HEK293 (cell line): ENCODE data around the gene MCFD2.

Experiments
- CTCF ChIA-PET: fragments of 350-600 bp; formaldehyde crosslinking; extraction: SDS; loops from one replicate; lab custom pipeline; 2021; ENCODE audit warnings: antibody characterized with exemption; lab: Yijun Ruan, JAX
- POLR2A ChIA-PET: fragments of 300-600 bp; formaldehyde crosslinking; extraction: SDS; loops from one replicate; lab custom pipeline; 2020; ENCODE audit warnings: antibody characterized with exemption, inconsistent platforms; lab: Yijun Ruan, JAX
- H3K27ac ChIP-seq: fragments of 200-500 bp; sonication (Bioruptor generic); 2 replicates; pipeline ENCODE4 v1.5.1; 2014; ENCODE audit warnings: low read depth, low read length, control low read depth, inconsistent platforms; ENCODE audit errors: extremely low read depth
- H3K36me3 ChIP-seq, 2 experiments: fragments of 200-500 bp in 1 of 2; sonication (Bioruptor generic) in 1 of 2; 1 replicate in 1 of 2; 2 replicates in 1 of 2; pipeline ENCODE4 v1.5.1; 2014 to 2017; ENCODE audit warnings: inconsistent platforms in 2 of 2, low read length in 2 of 2; ENCODE audit not compliant: control insufficient read depth in 2 of 2, insufficient read depth in 1 of 2
- H3K4me1 ChIP-seq: fragments of 200-500 bp; sonication (Bioruptor generic); 2 replicates; pipeline ENCODE4 v1.5.1; 2014; ENCODE audit warnings: mild to moderate bottlenecking, low read length, inconsistent platforms; ENCODE audit not compliant: control insufficient read depth, insufficient read depth
- H3K4me3 ChIP-seq: 2 replicates; pipeline ENCODE4 v1.5.1; 2011; ENCODE audit warnings: low read depth, mild to moderate bottlenecking, control low read depth, low read length, moderate library complexity
- H3K9me3 ChIP-seq: fragments of 200-500 bp; sonication (Bioruptor generic); 2 replicates; pipeline ENCODE4 v1.5.1; 2014; ENCODE audit warnings: low read depth, low read length, inconsistent platforms; ENCODE audit not compliant: control insufficient read depth, insufficient read depth
- GLIS2 ChIP-seq: fragments of 450-650 bp; formaldehyde crosslinking; IDR thresholded peaks from 2 replicates; pipeline ENCODE4 v1.5.1; 2016; ENCODE audit warnings: missing biosample characterization, missing genetic modification characterization
- IKZF3 ChIP-seq: fragments of 450-650 bp; IDR thresholded peaks from 2 replicates; pipeline ENCODE4 v1.5.0; 2018; ENCODE audit warnings: missing biosample characterization, mild to moderate bottlenecking, missing genetic modification characterization, moderate library complexity
- KLF1 ChIP-seq: fragments of 450-650 bp; formaldehyde crosslinking; IDR thresholded peaks from 2 replicates; pipeline ENCODE4 v1.5.1; 2016; ENCODE audit warnings: missing biosample characterization, missing genetic modification characterization
- KLF16 ChIP-seq: fragments of 450-650 bp; formaldehyde crosslinking; IDR thresholded peaks from 2 replicates; pipeline ENCODE4 v1.5.1; 2017; ENCODE audit warnings: missing biosample characterization, missing genetic modification characterization
- KLF9 ChIP-seq: fragments of 450-650 bp; formaldehyde crosslinking; IDR thresholded peaks from 2 replicates; pipeline ENCODE4 v1.5.1; 2016; ENCODE audit warnings: missing biosample characterization, missing genetic modification characterization, low read depth
- YY2 ChIP-seq: fragments of 450-650 bp; formaldehyde crosslinking; IDR thresholded peaks from 2 replicates; pipeline ENCODE4 v1.5.1; 2016; ENCODE audit warnings: missing biosample characterization, missing genetic modification characterization
- ZBTB48 ChIP-seq: fragments of 450-650 bp; formaldehyde crosslinking; IDR thresholded peaks from 2 replicates; pipeline ENCODE4 v1.5.1; 2016; ENCODE audit warnings: missing biosample characterization, missing genetic modification characterization
- ZNF266 ChIP-seq: fragments of 450-650 bp; formaldehyde crosslinking; IDR thresholded peaks from 2 replicates; pipeline ENCODE4 v1.5.1; 2016; ENCODE audit warnings: missing biosample characterization, missing genetic modification characterization, low read depth
- ZNF423 ChIP-seq: fragments of 450-650 bp; formaldehyde crosslinking; IDR thresholded peaks from 2 replicates; pipeline ENCODE4 v1.5.1; 2016; ENCODE audit warnings: missing biosample characterization, missing genetic modification characterization
- ZNF530 ChIP-seq: fragments of 450-650 bp; formaldehyde crosslinking; IDR thresholded peaks from 2 replicates; pipeline ENCODE4 v1.5.1; 2016; ENCODE audit warnings: low read depth, missing biosample characterization, missing genetic modification characterization
- ZNF555 ChIP-seq: fragments of 450-650 bp; formaldehyde crosslinking; conservative IDR thresholded peaks from 2 replicates; pipeline ENCODE4 v1.5.1; 2017; ENCODE audit warnings: missing biosample characterization, mild to moderate bottlenecking, missing genetic modification characterization, inconsistent platforms
- ZNF560 ChIP-seq: fragments of 450-650 bp; formaldehyde crosslinking; IDR thresholded peaks from 2 replicates; pipeline ENCODE4 v1.5.1; 2017; ENCODE audit warnings: missing biosample characterization, missing genetic modification characterization, borderline replicate concordance
- ZNF596 ChIP-seq: fragments of 450-650 bp; IDR thresholded peaks from 2 replicates; pipeline ENCODE4 v1.5.0; 2018; ENCODE audit warnings: missing biosample characterization, mild to moderate bottlenecking, missing genetic modification characterization, moderate library complexity
- ZNF660 ChIP-seq: fragments of 450-650 bp; IDR thresholded peaks from 2 replicates; pipeline ENCODE4 v1.5.1; 2018; ENCODE audit warnings: missing biosample characterization, mild to moderate bottlenecking, missing genetic modification characterization
- ZNF76 ChIP-seq: fragments of 450-650 bp; formaldehyde crosslinking; IDR thresholded peaks from 2 replicates; pipeline ENCODE4; 2016; ENCODE audit warnings: low read depth, missing biosample characterization, missing genetic modification characterization, borderline replicate concordance
- ZNF777 ChIP-seq: fragments of 450-650 bp; formaldehyde crosslinking; IDR thresholded peaks from 2 replicates; pipeline ENCODE4 v1.5.1; 2017; ENCODE audit warnings: missing biosample characterization, missing genetic modification characterization, borderline replicate concordance
- ZXDB ChIP-seq: fragments of 450-650 bp; formaldehyde crosslinking; IDR thresholded peaks from 2 replicates; pipeline ENCODE4 v1.5.1; 2016; ENCODE audit warnings: missing biosample characterization, missing genetic modification characterization
- TF ChIP-seq, protein P1 (sequence below): fragments of 450-650 bp; formaldehyde crosslinking; IDR thresholded peaks from 2 replicates; pipeline ENCODE4 v1.5.1; 2016; ENCODE audit warnings: missing biosample characterization, missing genetic modification characterization
- TF ChIP-seq, protein P2 (sequence below): fragments of 450-650 bp; formaldehyde crosslinking; IDR thresholded peaks from 2 replicates; pipeline ENCODE4 v1.5.1; 2016; ENCODE audit warnings: missing biosample characterization, missing genetic modification characterization, low read depth
- TF ChIP-seq, protein P3 (sequence below): fragments of 450-650 bp; formaldehyde crosslinking; IDR thresholded peaks from 2 replicates; pipeline ENCODE4 v1.5.1; 2016; ENCODE audit warnings: missing biosample characterization, missing genetic modification characterization

MCFD2 gene

DNA sequence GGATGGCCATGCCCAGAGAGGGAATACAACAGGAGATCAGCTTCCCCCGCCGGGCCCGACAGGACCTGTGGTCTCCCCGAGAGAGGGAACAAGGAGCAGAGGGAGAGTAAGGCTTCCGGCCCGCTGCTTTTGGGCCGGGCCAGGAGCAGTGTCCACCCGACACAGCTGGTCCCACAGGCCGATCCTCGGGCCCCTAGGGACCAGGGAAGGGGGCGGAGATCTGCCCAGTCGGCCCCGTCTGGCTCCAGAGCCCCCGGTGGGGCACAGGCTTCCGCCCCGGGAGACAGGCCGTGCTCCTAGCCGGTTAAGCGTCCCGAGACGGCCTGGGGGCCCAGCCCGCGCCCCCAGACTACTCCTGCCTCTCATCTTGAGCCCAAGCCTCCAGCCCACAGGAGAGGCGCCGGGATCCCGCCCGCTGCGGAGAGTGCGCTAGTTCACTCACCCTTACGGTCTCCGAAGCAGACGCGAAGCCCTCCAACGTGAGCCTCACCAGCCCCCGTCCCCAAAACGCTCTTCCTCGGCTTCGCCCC, at the start of gene MCFD2:
Gene MCFD2 (minus strand): TSS at position 526 of the 530 bp plus-strand sequence. CDS start 6,635 bp downstream, outside the sequence.
- no peak for TF ChIP-seq ZNF560 (tag by site-specific recombination)
- TF ChIP-seq KLF16: peak; percentile 16; the same call in 1 of the 2 replicates
- no peak for TF ChIP-seq IKZF3 (tag by site-specific recombination)
- no peak for TF ChIP-seq ZNF596
- no peak for TF ChIP-seq ZNF76 (tag by site-specific recombination)
- 0 out of 2 replicates have a peak, but pooled peaks have one; percentile 23 for TF ChIP-seq ZNF423 (tag by site-specific recombination)
- TF ChIP-seq, protein P1, sequence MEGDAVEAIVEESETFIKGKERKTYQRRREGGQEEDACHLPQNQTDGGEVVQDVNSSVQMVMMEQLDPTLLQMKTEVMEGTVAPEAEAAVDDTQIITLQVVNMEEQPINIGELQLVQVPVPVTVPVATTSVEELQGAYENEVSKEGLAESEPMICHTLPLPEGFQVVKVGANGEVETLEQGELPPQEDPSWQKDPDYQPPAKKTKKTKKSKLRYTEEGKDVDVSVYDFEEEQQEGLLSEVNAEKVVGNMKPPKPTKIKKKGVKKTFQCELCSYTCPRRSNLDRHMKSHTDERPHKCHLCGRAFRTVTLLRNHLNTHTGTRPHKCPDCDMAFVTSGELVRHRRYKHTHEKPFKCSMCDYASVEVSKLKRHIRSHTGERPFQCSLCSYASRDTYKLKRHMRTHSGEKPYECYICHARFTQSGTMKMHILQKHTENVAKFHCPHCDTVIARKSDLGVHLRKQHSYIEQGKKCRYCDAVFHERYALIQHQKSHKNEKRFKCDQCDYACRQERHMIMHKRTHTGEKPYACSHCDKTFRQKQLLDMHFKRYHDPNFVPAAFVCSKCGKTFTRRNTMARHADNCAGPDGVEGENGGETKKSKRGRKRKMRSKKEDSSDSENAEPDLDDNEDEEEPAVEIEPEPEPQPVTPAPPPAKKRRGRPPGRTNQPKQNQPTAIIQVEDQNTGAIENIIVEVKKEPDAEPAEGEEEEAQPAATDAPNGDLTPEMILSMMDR (tag by site-specific recombination): peak; percentile 8; the same call in 1 of the 2 replicates
- no peak for TF ChIP-seq ZXDB
- no peak for TF ChIP-seq ZNF530
- TF ChIP-seq KLF9: 0 out of 2 replicates have a peak, but pooled peaks have one; percentile 44
- TF ChIP-seq GLIS2: peak; percentile 58
- peak; percentile 71; the same call in 1 of the 2 replicates for TF ChIP-seq ZBTB48 (tag by site-specific recombination)
- no peak for TF ChIP-seq ZNF555 (tag by site-specific recombination)
- no peak for TF ChIP-seq ZNF266 (tag by site-specific recombination)
- 0 out of 2 replicates have a peak, but pooled peaks have one; percentile 26 for TF ChIP-seq ZNF660
- TF ChIP-seq YY2 (tag by site-specific recombination): no peak
- TF ChIP-seq KLF1 (tag by site-specific recombination): 0 out of 2 replicates have a peak, but pooled peaks have one; percentile 4
- TF ChIP-seq, protein P2, sequence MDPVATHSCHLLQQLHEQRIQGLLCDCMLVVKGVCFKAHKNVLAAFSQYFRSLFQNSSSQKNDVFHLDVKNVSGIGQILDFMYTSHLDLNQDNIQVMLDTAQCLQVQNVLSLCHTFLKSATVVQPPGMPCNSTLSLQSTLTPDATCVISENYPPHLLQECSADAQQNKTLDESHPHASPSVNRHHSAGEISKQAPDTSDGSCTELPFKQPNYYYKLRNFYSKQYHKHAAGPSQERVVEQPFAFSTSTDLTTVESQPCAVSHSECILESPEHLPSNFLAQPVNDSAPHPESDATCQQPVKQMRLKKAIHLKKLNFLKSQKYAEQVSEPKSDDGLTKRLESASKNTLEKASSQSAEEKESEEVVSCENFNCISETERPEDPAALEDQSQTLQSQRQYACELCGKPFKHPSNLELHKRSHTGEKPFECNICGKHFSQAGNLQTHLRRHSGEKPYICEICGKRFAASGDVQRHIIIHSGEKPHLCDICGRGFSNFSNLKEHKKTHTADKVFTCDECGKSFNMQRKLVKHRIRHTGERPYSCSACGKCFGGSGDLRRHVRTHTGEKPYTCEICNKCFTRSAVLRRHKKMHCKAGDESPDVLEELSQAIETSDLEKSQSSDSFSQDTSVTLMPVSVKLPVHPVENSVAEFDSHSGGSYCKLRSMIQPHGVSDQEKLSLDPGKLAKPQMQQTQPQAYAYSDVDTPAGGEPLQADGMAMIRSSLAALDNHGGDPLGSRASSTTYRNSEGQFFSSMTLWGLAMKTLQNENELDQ (tag by site-specific recombination): no peak
- TF ChIP-seq, protein P3, sequence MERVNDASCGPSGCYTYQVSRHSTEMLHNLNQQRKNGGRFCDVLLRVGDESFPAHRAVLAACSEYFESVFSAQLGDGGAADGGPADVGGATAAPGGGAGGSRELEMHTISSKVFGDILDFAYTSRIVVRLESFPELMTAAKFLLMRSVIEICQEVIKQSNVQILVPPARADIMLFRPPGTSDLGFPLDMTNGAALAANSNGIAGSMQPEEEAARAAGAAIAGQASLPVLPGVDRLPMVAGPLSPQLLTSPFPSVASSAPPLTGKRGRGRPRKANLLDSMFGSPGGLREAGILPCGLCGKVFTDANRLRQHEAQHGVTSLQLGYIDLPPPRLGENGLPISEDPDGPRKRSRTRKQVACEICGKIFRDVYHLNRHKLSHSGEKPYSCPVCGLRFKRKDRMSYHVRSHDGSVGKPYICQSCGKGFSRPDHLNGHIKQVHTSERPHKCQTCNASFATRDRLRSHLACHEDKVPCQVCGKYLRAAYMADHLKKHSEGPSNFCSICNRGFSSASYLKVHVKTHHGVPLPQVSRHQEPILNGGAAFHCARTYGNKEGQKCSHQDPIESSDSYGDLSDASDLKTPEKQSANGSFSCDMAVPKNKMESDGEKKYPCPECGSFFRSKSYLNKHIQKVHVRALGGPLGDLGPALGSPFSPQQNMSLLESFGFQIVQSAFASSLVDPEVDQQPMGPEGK: peak; percentile 71
- no peak for TF ChIP-seq ZNF777 (tag by site-specific recombination)
- Histone ChIP-seq H3K9me3 (no peaks in the 10 kb centered on the region), H3K36me3 (peaks cover 18 to 25% of the 10 kb centered on the region in 2 experiments; a peak in 2 of 3 replicates), H3K4me1 (peaks cover 4% of the 10 kb centered on the region), H3K4me3 (peak within 1 kb of the TSS; percentile 95), H3K27ac (peak within 1 kb of the TSS; percentile 87)
- ChIA-PET CTCF (interaction anchor here (3.2 kb wide), 1 partner anchor 21 kb away, joined by 13 read pairs; no protein-coding TSS in a partner anchor), POLR2A (interaction anchor here (0.5 kb wide), 1 partner anchor 768 kb away, joined by 4 read pairs; no protein-coding TSS in a partner anchor)
